ENCODE results near the gene GALNT10.

Gene GALNT10

DNA sequence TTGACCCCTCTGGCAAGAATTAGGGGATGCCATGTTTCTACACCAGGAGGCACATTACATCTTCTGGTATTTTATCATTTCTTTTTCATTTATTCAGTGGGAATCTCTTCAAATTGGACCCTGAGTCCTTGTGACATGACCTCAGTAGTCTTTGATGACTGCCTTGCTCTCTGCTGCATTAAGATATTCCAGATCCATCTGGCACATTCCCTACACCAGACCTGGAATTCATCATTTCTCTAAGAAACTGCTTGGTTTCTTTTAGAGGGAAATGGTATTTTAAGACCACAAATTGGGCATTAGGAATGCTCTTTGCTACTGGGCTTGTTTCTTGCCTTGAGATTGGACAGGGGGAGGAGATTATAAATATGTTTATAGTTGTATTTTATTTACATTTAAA, 61.0 kb downstream of the GALNT10 start:
- Mint-ChIP-seq H3K9me3 (peaks cover 4% of the 10 kb centered on the region), H3K4me1 (peaks cover 39% of the 10 kb centered on the region)
- no peak for ATAC-seq

DNA sequence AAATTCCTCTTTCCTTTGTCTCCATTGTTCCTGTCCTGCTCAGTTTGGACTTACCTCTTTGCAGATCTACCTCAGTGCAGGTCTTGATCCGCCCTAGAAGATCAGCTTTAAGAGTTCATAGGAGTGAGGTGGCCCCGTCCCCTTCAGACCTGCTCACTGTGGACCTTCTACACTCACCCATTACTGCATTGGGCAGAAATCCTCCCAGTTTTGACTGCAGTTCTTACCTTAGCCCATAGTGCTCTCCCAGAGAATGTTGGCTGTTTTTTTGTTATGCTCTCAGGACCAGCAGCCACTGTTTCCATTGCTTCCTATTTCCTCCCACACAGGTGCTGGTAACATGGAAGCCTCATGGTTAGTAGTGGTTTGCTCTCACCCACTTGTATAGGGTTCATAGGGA, 63.3 kb downstream of the GALNT10 start:
- H3K36me3 Mint-ChIP-seq: no peaks in the 10 kb centered on the region
- peaks cover 34% of the 10 kb centered on the region for H3K4me1 Mint-ChIP-seq
- H3K27ac Mint-ChIP-seq: no peak overlapping the region

More for the DNA sequence above, 61.0 kb downstream of the GALNT10 start:
- Mint-ChIP-seq H3K4me3 (no peak overlapping the region), H3K27ac (no peak overlapping the region), H3K36me3 (no peaks in the 10 kb centered on the region)
- no peak for DNase-seq (ENCODE audit: low spot score in 2 of 2)

DNA sequence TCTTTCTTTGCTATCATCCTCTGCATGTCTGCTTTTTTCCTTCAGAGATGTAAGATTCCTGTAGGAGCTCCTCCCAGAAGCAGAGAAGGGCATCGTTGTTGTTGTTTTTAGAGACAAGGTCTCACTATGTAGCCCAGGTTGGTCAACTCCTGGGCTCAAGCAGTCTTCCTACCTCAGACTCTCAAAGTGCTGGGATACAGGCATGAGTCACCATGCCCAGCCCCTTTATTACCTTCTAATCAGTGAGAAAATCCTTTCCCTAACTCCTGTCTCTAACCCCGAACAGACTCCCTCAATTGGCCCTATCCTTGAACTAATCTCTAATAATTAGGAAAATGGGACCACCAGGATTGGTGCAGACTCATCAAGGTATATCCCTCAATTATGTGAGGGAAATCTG, 64.4 kb downstream of the GALNT10 start:
- peaks cover 26% of the 10 kb centered on the region for H3K4me1 Mint-ChIP-seq
- DNase-seq (ENCODE audit: low spot score in 2 of 2): no peak
- peaks cover 4% of the 10 kb centered on the region for H3K9me3 Mint-ChIP-seq
- H3K36me3 Mint-ChIP-seq: no peaks in the 10 kb centered on the region
- no peak for ATAC-seq
- no peak overlapping the region for H3K27ac Mint-ChIP-seq
- no peak overlapping the region for H3K4me3 Mint-ChIP-seq

More for the DNA sequence above, 63.3 kb downstream of the GALNT10 start:
- H3K4me3 Mint-ChIP-seq: no peak overlapping the region
- H3K9me3 Mint-ChIP-seq: peaks cover 4% of the 10 kb centered on the region
- ATAC-seq: no peak
- no peak for DNase-seq (ENCODE audit: low spot score in 2 of 2)

DNA sequence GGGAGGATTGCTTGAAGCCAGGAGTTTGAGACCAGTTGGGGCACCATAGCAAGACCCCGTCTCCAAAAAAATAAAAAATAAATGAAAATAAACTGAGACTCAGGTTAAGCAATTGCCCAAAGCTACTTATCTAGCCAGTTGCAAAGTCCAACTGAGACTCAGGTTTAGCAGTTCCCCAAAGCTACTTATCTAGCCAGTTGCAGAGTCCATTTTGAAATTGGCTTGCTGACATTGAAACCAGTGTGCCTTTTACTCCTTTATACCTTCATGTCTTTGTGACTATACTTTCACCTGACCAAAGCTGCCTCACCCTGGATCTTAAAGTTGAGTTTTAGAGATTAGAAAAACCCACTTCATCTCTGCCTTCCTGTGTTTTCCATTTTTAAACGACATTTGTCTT, 66.5 kb downstream of the GALNT10 start:
- H3K27ac Mint-ChIP-seq: no peak overlapping the region
- H3K4me1 Mint-ChIP-seq: peaks cover 20% of the 10 kb centered on the region
- no peaks in the 10 kb centered on the region for H3K36me3 Mint-ChIP-seq
- ATAC-seq (no peak), DNase-seq (ENCODE audit: low spot score in 2 of 2) (no peak)
- no peak overlapping the region for H3K4me3 Mint-ChIP-seq
- peaks cover 4% of the 10 kb centered on the region for H3K9me3 Mint-ChIP-seq

DNA sequence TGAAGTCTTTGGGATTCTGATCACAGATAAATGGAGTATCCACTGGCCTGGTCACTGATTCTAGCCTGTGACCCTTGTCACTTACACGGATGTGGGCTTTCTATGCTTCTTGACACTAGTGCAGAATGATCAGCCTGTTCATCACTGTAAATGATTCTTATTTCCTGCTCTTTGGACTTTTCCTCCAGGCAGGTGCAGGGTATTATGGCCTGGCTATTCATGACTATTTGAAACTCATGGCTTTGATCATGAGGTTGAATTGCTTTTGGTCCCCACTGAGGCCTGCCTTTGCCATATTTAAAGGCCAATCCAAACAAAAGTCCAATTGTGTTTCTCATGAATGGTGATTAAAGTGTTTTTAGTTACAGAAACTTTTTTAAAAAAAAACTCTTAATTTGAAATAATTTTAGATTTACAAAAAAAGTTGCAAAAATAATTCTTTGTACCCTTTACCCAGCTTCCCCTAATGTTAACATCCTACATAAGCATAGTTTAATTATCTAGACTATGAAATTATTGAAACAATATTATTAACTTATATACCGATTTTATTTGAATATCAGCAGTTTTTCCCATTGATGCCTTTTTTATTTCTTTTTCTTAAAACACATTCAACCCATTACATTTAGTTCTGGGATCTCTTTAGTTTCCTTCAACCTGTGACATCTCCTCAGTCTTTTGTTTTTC, 68.1 kb downstream of the GALNT10 start:
- ATAC-seq: no peak
- H3K36me3 Mint-ChIP-seq: peaks cover 10% of the 10 kb centered on the region
- H3K4me3 Mint-ChIP-seq: no peak overlapping the region
- no peak for DNase-seq (ENCODE audit: low spot score in 2 of 2)
- H3K9me3 Mint-ChIP-seq: no peaks in the 10 kb centered on the region
- H3K27ac Mint-ChIP-seq: no peak overlapping the region
- H3K4me1 Mint-ChIP-seq: peaks cover 17% of the 10 kb centered on the region

DNA sequence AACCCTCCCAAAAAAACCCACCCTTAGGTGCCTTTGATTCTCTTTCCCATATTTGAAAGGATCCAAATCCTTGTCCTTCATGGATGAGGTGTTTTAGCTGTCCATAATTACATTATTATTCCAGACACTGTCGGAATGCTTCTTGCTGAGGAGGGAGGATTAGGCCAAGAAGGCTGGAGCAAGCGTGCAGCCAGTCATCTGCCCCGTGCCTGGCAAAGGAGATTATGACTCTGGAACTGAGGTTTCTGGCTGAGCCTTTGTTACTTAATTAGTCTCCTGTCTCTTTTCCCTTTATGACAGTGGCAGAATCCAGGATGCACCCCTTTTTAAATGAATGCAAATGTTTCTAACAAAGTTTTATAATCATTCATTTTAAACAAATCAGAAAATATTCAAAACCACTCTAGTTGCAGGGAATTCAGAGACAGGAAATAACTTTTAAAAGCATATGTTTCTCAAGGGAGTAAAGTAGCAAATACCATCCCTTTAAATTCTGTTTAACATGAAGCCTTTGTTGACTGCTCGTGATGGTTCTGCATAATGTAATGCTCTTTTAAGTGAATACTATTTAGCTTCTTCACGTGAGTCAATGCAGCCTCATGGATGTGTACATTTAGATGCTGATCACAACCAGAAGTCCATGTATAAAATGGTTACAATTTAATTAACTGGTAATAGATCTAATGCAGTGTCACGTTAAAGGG, 69.8 kb downstream of the GALNT10 start:
- H3K9me3 Mint-ChIP-seq: no peaks in the 10 kb centered on the region
- peaks cover 8% of the 10 kb centered on the region for H3K4me1 Mint-ChIP-seq
- no peak overlapping the region for H3K4me3 Mint-ChIP-seq
- H3K27ac Mint-ChIP-seq: no peak overlapping the region
- peaks cover 10% of the 10 kb centered on the region for H3K36me3 Mint-ChIP-seq
- no peak for ATAC-seq
- no peak for DNase-seq (ENCODE audit: low spot score in 2 of 2)

DNA sequence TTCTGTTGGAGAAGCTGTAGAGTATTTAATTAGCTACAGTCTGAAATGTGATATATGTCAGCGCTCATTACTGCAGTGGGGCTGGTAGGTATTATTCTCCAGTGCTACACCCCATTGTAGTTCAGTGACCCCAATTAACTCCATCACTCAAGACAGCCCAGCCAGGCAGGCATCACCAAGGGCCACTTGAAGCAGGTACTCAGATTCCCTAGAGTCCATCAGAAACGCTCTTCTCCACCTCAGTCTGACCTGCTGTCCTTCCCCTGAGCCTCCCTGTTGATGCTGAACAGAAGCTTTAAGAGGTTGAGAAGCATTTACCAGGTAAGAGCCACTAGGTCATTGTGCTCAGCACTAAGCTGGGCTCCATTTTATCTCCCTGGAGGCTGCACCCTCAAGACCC, 71.8 kb downstream of the GALNT10 start:
- ATAC-seq: no peak
- no peak overlapping the region for H3K4me3 Mint-ChIP-seq
- peaks cover 8% of the 10 kb centered on the region for H3K4me1 Mint-ChIP-seq
- DNase-seq (ENCODE audit: low spot score in 2 of 2): no peak
- H3K27ac Mint-ChIP-seq: no peak overlapping the region
- H3K9me3 Mint-ChIP-seq: no peaks in the 10 kb centered on the region
- H3K36me3 Mint-ChIP-seq: peaks cover 10% of the 10 kb centered on the region

DNA sequence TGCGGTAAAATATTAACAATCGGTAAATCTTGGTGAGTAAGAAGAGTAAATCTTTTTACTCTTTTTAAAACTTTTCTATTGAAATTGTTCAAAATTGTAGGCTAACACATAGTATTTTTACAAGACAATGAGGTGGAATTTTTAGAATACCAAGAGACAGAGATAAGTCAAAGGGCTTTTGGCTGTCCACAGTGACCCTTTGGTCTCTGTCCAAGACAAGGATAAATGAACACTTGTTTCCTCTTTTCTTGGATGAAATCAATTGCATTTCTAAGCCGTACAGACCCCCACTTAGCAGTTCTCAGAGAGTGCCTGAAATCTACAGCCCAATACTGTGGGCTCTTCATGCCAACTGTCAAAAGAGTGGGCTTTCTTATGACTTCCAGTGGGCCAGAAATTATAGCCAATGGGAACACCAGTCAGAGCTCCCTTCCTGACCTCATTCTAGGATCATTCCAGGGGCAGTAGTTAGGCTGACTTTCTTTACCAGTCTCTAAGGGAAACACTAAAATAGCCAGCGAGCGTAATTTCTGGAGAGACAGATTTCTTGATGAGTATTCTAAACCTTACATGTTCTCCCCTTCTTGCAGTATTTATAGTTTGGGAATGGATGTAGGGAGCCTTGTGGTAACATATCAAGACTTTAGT, 74.1 kb downstream of the GALNT10 start:
- H3K4me3 Mint-ChIP-seq: no peak overlapping the region
- peaks cover 10% of the 10 kb centered on the region for H3K36me3 Mint-ChIP-seq
- peaks cover 12% of the 10 kb centered on the region for H3K4me1 Mint-ChIP-seq
- DNase-seq (ENCODE audit: low spot score in 2 of 2) (no peak), ATAC-seq (no peak)
- H3K27ac Mint-ChIP-seq: no peak overlapping the region
- no peaks in the 10 kb centered on the region for H3K9me3 Mint-ChIP-seq

DNA sequence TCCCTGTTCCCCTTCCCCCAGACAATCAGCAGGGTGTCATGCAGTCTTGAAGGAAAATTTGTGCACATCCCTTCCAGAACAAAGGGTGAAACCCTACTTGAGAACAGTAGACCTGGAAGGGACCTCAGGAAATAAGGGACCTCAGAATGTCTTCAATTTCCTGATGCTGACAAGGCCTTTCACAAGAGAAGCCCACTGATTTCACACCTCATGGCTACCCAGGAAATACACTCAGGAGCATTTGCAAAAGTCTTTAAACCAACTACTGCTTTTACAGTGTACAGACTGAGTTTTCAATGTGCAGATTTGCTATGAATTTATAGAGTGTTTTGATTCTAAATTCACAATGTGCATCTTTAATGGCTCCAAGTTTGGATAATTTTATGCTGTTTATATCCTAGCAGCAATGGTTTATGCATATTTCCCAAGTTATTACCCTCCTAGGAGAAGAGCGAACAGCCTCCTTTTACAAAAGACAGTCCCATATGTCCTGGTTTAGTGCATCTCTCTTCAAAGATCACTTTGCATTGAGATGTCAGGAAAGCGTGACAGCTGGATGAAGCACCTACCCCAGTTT, 74.8 kb downstream of the GALNT10 start:
- no peak for DNase-seq (ENCODE audit: low spot score in 2 of 2)
- peaks cover 10% of the 10 kb centered on the region for H3K36me3 Mint-ChIP-seq
- no peak overlapping the region for H3K4me3 Mint-ChIP-seq
- H3K9me3 Mint-ChIP-seq: no peaks in the 10 kb centered on the region
- no peak for ATAC-seq
- H3K27ac Mint-ChIP-seq: no peak overlapping the region
- peaks cover 14% of the 10 kb centered on the region for H3K4me1 Mint-ChIP-seq

DNA sequence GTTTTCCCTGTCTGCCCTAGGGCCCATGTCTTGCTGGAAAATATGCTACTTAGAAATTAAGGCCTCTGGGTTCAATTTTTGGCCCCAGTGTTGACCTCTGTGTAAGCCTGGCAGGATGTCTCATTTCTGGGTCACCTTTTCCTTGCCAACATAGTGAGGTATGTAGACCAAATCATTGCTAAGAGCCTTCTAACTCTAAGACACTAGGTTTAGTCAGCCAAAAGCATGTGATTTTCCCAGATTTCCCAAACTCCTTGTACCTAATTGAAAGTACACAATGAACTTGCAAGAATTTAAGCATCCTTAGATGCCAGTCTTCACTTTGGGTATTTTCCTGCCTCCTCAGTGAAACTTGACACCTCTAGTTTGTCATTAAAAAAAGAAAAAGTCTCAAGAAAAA, 77.0 kb downstream of the GALNT10 start:
- Mint-ChIP-seq H3K36me3 (peaks cover 10% of the 10 kb centered on the region), H3K4me3 (no peak overlapping the region), H3K9me3 (no peaks in the 10 kb centered on the region), H3K4me1 (peaks cover 27% of the 10 kb centered on the region), H3K27ac (no peak overlapping the region)
- DNase-seq (ENCODE audit: low spot score in 2 of 2) (no peak), ATAC-seq (no peak)

DNA sequence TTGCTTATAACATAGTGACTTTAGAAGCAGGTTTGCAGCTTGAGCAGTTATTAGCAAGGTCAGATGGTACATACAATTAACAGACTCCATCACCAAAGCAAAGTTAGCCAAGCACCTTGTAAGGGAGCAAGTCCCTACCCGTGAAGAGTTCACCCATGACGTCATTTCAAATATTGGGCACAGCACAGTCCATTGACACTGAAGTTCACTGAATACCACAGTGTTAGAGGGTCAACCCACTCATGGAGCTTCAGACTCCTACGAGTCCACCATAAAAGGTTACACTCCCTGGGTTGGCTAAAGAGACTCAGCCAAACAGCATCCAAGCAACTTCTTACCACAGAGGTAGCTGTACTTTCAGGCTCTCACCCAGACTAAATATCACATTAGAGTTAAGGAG, 77.5 kb downstream of the GALNT10 start:
- ATAC-seq: no peak
- peaks cover 4% of the 10 kb centered on the region for H3K36me3 Mint-ChIP-seq

DNA sequence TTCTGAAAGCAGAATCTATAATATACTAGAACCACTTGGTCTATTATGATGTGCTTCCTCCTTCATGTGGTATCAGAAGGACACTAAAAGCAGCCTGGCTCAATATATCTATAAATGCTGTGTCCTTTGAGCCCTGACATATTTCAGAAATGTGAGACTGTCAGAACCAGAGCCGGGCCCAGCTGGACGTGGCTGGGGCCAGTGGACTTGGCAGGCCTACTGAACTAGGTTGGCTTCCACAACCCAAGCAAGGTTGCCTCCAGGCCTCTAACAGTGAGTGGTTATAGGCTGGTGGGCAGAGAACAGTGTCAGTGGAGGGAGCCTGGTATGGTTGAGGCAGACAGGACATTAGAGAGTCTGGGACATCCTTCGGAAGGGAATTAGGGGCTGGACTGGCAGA, 78.9 kb downstream of the GALNT10 start:
- Mint-ChIP-seq H3K27ac (peak overlapping the region; percentile 32), H3K4me1 (peaks cover 44% of the 10 kb centered on the region), H3K9me3 (no peaks in the 10 kb centered on the region), H3K36me3 (no peaks in the 10 kb centered on the region), H3K4me3 (no peak overlapping the region)
- DNase-seq (ENCODE audit: low spot score in 2 of 2) (no peak), ATAC-seq (no peak)

More for the DNA sequence above, 77.5 kb downstream of the GALNT10 start:
- Mint-ChIP-seq H3K27ac (no peak overlapping the region), H3K4me1 (peaks cover 32% of the 10 kb centered on the region), H3K9me3 (no peaks in the 10 kb centered on the region), H3K4me3 (no peak overlapping the region)
- no peak for DNase-seq (ENCODE audit: low spot score in 2 of 2)

DNA sequence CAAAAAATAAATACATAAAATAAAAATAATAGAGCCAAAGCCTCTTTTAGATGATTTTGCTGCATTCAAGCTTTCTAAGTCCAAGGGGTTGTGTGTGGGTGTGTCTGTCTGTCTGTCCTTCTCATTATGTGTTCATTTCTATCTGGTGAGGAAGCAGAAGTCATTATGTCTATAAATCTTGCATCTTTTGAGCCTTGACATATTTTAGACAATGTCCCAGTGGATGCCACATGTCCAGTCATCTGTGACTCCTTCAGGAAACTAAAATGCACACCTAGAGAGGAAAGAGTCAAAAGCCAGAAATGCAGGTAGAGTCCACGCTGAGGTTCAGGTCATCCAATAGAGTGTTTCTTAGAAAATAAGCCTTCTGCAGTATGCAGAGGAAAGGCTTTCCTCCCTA, 80.9 kb downstream of the GALNT10 start:
- H3K27ac Mint-ChIP-seq: peak overlapping the region; percentile 94
- DNase-seq (ENCODE audit: low spot score in 2 of 2) (no peak), ATAC-seq (no peak)
- H3K9me3 Mint-ChIP-seq: no peaks in the 10 kb centered on the region
- no peak overlapping the region for H3K4me3 Mint-ChIP-seq
- peaks cover 47% of the 10 kb centered on the region for H3K4me1 Mint-ChIP-seq
- H3K36me3 Mint-ChIP-seq: no peaks in the 10 kb centered on the region

DNA sequence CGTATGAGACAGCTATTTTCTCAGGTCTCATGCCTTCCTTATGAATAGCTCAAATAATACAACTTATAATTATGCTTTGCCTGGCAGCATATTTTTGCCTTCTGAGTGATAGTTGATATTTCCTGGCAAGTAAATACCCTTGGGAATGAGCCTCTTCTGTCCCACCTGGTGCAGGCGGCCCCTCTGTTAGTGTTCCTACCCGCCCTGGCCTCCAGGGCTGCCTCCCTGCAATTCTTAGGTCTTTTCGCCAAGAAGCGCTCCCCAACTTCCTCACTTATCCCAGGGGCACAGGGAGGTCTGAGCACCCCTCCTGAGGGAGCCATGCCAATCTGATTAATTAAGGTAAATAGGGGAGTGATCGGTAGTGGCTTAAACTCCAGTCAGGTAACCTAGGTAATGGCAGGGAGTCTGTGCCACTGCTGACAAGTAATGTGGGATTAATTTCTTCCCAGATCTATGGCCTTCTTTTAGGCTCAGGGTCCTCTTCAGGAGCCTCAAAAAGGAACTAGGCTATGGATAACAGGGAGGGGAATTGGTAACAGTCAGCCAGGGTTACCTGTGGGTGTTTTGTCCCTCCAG, 81.5 kb downstream of the GALNT10 start:
- no peak for ATAC-seq
- H3K9me3 Mint-ChIP-seq: no peaks in the 10 kb centered on the region
- DNase-seq (ENCODE audit: low spot score in 2 of 2): no peak
- H3K4me1 Mint-ChIP-seq: peaks cover 52% of the 10 kb centered on the region
- no peaks in the 10 kb centered on the region for H3K36me3 Mint-ChIP-seq
- H3K4me3 Mint-ChIP-seq: no peak overlapping the region
- H3K27ac Mint-ChIP-seq: peak overlapping the region; percentile 94

DNA sequence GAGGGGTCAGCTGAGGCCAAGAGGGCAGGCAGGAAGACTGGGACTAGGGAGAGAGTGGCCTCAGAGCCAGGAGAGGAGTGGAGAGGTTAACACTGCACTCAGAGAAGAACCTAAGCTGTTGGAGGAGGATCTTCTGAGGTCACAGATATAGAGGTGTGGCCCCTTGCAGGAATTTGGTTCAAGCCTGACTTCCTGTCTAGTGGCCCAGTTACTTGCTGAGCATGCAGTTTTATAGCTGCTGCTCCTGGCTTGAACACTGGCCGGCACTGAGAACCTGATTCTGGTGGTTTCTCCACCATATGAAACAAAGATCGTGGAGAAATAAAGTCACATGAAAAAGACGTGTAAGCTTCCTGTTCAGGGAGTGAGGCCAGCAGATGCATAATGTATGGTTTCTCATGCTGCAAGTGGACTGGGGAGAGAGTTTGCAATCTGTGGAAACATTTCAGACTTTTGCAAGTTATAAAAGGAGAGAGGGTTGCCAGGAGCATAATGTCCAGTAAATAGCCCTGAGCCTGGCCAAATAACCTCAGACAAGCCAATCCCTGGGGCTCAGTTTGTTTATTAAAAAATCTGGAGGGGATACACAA, 82.6 kb downstream of the GALNT10 start:
- Mint-ChIP-seq H3K4me3 (peak overlapping the region; percentile 47), H3K9me3 (no peaks in the 10 kb centered on the region), H3K36me3 (no peaks in the 10 kb centered on the region), H3K4me1 (peaks cover 63% of the 10 kb centered on the region), H3K27ac (peak overlapping the region; percentile 94)
- ATAC-seq (peak; percentile 79), DNase-seq (ENCODE audit: low spot score in 2 of 2) (no peak)

All from stimulated activated effector memory CD8-positive, alpha-beta T cell treated with anti-CD3 and anti-CD28 coated beads, Interleukin-12 subunit alpha, Interleukin-12 subunit beta, amount 100 ng/mL, for 72 hours (primary cell).